ENCODE measurements around the gene AK3.
"Not testable (repeated sequence)": the region's sequence is repeated elsewhere in the genome, so short reads cannot be mapped to it uniquely, and the experiment has no call there.

Gene AK3

DNA sequence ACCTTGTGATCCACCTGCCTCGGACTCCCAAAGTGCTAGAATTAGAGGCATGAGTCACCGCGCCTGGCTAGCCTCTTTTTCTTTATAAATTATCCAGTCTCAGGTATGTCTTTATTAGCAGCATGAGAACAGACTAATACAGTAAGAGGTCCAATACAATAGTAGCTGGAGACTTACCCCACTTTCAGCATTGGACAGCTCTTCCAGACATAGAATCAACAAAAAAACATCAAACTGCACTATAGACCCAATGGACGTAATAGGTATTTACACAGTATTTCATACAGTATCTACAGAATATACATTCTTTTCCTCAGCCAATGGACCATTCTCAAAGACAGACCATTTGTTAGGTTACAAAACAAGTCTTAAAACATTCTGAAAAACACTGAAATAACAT, 45.6 kb upstream of the AK3 start:
- TF ChIP-seq, protein P1, sequence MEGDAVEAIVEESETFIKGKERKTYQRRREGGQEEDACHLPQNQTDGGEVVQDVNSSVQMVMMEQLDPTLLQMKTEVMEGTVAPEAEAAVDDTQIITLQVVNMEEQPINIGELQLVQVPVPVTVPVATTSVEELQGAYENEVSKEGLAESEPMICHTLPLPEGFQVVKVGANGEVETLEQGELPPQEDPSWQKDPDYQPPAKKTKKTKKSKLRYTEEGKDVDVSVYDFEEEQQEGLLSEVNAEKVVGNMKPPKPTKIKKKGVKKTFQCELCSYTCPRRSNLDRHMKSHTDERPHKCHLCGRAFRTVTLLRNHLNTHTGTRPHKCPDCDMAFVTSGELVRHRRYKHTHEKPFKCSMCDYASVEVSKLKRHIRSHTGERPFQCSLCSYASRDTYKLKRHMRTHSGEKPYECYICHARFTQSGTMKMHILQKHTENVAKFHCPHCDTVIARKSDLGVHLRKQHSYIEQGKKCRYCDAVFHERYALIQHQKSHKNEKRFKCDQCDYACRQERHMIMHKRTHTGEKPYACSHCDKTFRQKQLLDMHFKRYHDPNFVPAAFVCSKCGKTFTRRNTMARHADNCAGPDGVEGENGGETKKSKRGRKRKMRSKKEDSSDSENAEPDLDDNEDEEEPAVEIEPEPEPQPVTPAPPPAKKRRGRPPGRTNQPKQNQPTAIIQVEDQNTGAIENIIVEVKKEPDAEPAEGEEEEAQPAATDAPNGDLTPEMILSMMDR (IDR thresholded peaks at IDR 0.05; ENCODE audit: low read length): no peak
- no peak for TF ChIP-seq EZH2phosphoT487 (IDR thresholded peaks at IDR 0.05; ENCODE audit: low read length)
- TF ChIP-seq EZH2 (optimal IDR thresholded peaks at IDR 0.05; ENCODE audit: low read depth, low read length): no peak
- H3K4me2 ChIP-seq (ENCODE audit: low read depth, low read length): no peak overlapping the region
- H3K4me3 ChIP-seq (ENCODE audit: low read length): no peak overlapping the region

DNA sequence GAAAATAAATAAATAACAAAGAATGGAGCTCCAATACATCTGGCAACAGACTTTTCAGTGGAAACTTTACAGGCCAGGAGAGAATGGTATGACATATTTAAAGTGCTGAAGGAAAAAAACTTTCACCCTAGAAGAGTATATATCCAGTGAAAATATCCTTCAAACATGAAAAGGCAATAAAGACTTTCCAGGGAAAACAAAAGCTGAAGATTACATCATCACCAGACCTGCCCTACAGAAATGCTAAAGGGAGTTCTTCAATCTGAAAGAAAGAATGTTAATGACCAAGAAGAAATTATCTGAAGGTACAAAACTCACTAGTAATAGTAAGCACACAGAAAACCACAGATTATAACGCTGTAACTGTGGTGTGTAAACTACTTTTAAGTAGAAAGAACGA, 43.4 kb upstream of the AK3 start:
- Histone ChIP-seq H3K79me2 (ENCODE audit: low read length) (no peaks in the 10 kb centered on the region), H3F3A (ENCODE audit: insufficient read depth, low read length) (no peaks in the 10 kb centered on the region), H3K36me3 (replicated peaks; ENCODE audit: insufficient read depth, low read length) (no peaks in the 10 kb centered on the region), H3K27me3 (replicated peaks; ENCODE audit: insufficient read depth, low read length) (no peaks in the 10 kb centered on the region), H3K9me2 (replicated peaks; ENCODE audit: insufficient read depth, low read length) (no peaks in the 10 kb centered on the region), H3K4me3 (ENCODE audit: low read length) (no peak overlapping the region), H4K20me1 (ENCODE audit: insufficient read depth, low read length) (no peaks in the 10 kb centered on the region), H3K4me1 (ENCODE audit: low read length) (no peaks in the 10 kb centered on the region), H3K4me2 (ENCODE audit: low read depth, low read length) (no peak overlapping the region), H3K9ac (ENCODE audit: low read length) (no peak overlapping the region), H3K27ac (ENCODE audit: low read length) (no peak overlapping the region), H2AFZ (ENCODE audit: low read length) (no peak overlapping the region), H3K9me3 (replicated peaks; ENCODE audit: insufficient read depth, low read length) (no peaks in the 10 kb centered on the region)
- TF ChIP-seq, protein P1 (IDR thresholded peaks at IDR 0.05; ENCODE audit: low read length): no peak
- TF ChIP-seq EZH2 (optimal IDR thresholded peaks at IDR 0.05; ENCODE audit: low read depth, low read length) (no peak), EZH2phosphoT487 (IDR thresholded peaks at IDR 0.05; ENCODE audit: low read length) (no peak)
- DNase-seq: no peak

More for the DNA sequence above, 45.6 kb upstream of the AK3 start:
- Histone ChIP-seq H3K27me3 (replicated peaks; ENCODE audit: insufficient read depth, low read length) (no peaks in the 10 kb centered on the region), H3K79me2 (ENCODE audit: low read length) (no peaks in the 10 kb centered on the region), H3K27ac (ENCODE audit: low read length) (no peak overlapping the region), H3K36me3 (replicated peaks; ENCODE audit: insufficient read depth, low read length) (no peaks in the 10 kb centered on the region), H3K9me3 (replicated peaks; ENCODE audit: insufficient read depth, low read length) (no peaks in the 10 kb centered on the region), H3F3A (ENCODE audit: insufficient read depth, low read length) (no peaks in the 10 kb centered on the region), H4K20me1 (ENCODE audit: insufficient read depth, low read length) (no peaks in the 10 kb centered on the region), H2AFZ (ENCODE audit: low read length) (no peak overlapping the region), H3K4me1 (ENCODE audit: low read length) (no peaks in the 10 kb centered on the region), H3K9me2 (replicated peaks; ENCODE audit: insufficient read depth, low read length) (no peaks in the 10 kb centered on the region), H3K9ac (ENCODE audit: low read length) (no peak overlapping the region)
- DNase-seq: no peak

DNA sequence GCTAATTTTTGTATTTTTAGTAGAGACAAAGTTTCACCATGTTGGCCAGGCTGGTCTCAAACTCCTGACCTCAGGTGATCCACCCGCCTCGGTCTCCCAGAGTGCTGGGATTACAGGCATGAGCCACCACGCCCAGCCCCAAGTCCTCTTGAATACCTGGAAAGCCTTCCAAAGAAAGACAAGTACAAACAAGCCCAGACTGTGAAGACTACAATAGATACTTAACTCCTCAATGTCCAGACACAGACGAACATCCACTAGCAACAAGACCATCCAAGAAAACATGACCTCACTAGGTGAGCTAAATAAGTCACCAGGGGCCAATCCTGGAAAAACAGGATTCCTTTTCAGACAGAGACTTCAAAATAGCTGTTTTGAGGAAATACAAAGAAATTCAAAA, 42.2 kb upstream of the AK3 start:
- H3K9ac ChIP-seq (ENCODE audit: low read length); H3F3A ChIP-seq (ENCODE audit: insufficient read depth, low read length); H3K27ac ChIP-seq (ENCODE audit: low read length); H3K27me3 ChIP-seq (replicated peaks; ENCODE audit: insufficient read depth, low read length); H3K9me2 ChIP-seq (replicated peaks; ENCODE audit: insufficient read depth, low read length); H3K9me3 ChIP-seq (replicated peaks; ENCODE audit: insufficient read depth, low read length); H3K4me2 ChIP-seq (ENCODE audit: low read depth, low read length); H3K4me3 ChIP-seq (ENCODE audit: low read length); H2AFZ ChIP-seq (ENCODE audit: low read length); DNase-seq; H4K20me1 ChIP-seq (ENCODE audit: insufficient read depth, low read length); H3K36me3 ChIP-seq (replicated peaks; ENCODE audit: insufficient read depth, low read length); H3K4me1 ChIP-seq (ENCODE audit: low read length); H3K79me2 ChIP-seq (ENCODE audit: low read length): not testable (repeated sequence)

DNA sequence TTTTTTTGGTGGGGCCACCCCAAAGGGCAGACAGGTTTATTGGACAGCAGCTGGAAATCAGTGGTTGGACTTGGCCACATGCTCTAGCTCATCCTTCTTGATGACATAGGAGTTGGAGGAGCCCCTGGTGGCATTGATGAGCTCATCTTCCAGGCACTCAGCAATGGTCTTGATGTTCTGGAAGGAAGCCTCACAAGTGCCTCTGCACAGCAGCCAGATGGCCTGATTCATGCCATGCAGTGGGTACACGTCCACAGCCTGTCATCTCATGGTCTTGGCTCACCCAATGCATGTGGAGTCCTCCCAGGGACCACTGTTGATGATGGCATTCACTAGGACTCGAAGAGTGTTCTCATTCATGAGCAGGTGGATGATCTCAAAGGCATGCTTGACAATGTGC, 40.4 kb upstream of the AK3 start:
- no peak overlapping the region for H3K4me2 ChIP-seq (ENCODE audit: low read depth, low read length)
- no peaks in the 10 kb centered on the region for H3K36me3 ChIP-seq (replicated peaks; ENCODE audit: insufficient read depth, low read length)
- H3K27me3 ChIP-seq (replicated peaks; ENCODE audit: insufficient read depth, low read length): no peaks in the 10 kb centered on the region
- H3K79me2 ChIP-seq (ENCODE audit: low read length): no peaks in the 10 kb centered on the region
- TF ChIP-seq, protein P1 (IDR thresholded peaks at IDR 0.05; ENCODE audit: low read length): no peak
- TF ChIP-seq EZH2 (optimal IDR thresholded peaks at IDR 0.05; ENCODE audit: low read depth, low read length): no peak
- no peak for TF ChIP-seq EZH2phosphoT487 (IDR thresholded peaks at IDR 0.05; ENCODE audit: low read length)
- no peak overlapping the region for H3K9ac ChIP-seq (ENCODE audit: low read length)
- H3K27ac ChIP-seq (ENCODE audit: low read length): no peak overlapping the region
- H3K9me3 ChIP-seq (replicated peaks; ENCODE audit: insufficient read depth, low read length): no peaks in the 10 kb centered on the region
- no peaks in the 10 kb centered on the region for H3K9me2 ChIP-seq (replicated peaks; ENCODE audit: insufficient read depth, low read length)
- H2AFZ ChIP-seq (ENCODE audit: low read length): no peak overlapping the region
- no peak overlapping the region for H3K4me3 ChIP-seq (ENCODE audit: low read length)
- no peaks in the 10 kb centered on the region for H3K4me1 ChIP-seq (ENCODE audit: low read length)
- no peak for DNase-seq
- no peaks in the 10 kb centered on the region for H3F3A ChIP-seq (ENCODE audit: insufficient read depth, low read length)
- no peaks in the 10 kb centered on the region for H4K20me1 ChIP-seq (ENCODE audit: insufficient read depth, low read length)
